ENCODE measurements around the gene RPL39L.

DNA sequence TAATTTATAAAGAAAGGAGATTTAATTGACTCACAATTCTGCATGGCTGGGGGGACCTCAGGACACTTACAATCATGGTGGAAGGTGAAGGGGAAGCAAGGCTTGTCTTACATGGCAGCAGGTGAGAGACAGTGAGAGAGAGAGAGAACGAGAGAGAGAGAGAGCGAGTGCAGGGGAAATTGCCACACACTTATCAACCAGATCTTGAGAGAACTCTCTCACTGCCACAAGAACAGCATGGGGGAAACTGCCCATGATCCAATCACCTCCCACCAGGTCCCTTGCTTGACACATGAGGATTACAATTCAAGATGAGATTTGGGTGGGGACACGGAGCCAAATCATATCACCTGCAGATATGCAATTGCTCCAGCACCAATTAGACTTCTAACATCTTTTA is 7.1 kb upstream of the RPL39L start:
- no peak for TF ChIP-seq POLR2A (IDR thresholded peaks at IDR 0.05; ENCODE audit: low read length)
- TF ChIP-seq GATA1 (IDR thresholded peaks at IDR 0.05; ENCODE audit: low read depth, low read length) = no peak
